D721Med (cell line): ENCODE results near the gene TMEM209.
"Not testable (repeated sequence)": the region's sequence is repeated elsewhere in the genome, so short reads cannot be mapped to it uniquely, and the experiment has no call there.

ENCODE experiments used
- DNase-seq: peaks from one replicate; pipeline ENCODE4 v3.0.0; 2011; ENCODE audit warnings: low spot score; ENCODE audit not compliant: insufficient read length
- FAIRE-seq: peaks from 2 replicates; lab custom pipeline; 2011; peaks lifted over from hg19 to GRCh38; lab: Jason Lieb, UNC
- TF ChIP-seq, protein P1 (sequence below): IDR thresholded peaks from 2 replicates; pipeline ENCODE4 v1.5.1; 2012; ENCODE audit warnings: mild to moderate bottlenecking, control low read depth; ENCODE audit not compliant: insufficient read depth; ENCODE audit errors: missing control alignments

Gene TMEM209

GRCh38 chr7:130151591-130152492, 53.4 kb downstream of the TMEM209 start:
- TF ChIP-seq, protein P1, sequence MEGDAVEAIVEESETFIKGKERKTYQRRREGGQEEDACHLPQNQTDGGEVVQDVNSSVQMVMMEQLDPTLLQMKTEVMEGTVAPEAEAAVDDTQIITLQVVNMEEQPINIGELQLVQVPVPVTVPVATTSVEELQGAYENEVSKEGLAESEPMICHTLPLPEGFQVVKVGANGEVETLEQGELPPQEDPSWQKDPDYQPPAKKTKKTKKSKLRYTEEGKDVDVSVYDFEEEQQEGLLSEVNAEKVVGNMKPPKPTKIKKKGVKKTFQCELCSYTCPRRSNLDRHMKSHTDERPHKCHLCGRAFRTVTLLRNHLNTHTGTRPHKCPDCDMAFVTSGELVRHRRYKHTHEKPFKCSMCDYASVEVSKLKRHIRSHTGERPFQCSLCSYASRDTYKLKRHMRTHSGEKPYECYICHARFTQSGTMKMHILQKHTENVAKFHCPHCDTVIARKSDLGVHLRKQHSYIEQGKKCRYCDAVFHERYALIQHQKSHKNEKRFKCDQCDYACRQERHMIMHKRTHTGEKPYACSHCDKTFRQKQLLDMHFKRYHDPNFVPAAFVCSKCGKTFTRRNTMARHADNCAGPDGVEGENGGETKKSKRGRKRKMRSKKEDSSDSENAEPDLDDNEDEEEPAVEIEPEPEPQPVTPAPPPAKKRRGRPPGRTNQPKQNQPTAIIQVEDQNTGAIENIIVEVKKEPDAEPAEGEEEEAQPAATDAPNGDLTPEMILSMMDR: no peak
- FAIRE-seq: no peak
- DNase-seq: no peak

DNA sequence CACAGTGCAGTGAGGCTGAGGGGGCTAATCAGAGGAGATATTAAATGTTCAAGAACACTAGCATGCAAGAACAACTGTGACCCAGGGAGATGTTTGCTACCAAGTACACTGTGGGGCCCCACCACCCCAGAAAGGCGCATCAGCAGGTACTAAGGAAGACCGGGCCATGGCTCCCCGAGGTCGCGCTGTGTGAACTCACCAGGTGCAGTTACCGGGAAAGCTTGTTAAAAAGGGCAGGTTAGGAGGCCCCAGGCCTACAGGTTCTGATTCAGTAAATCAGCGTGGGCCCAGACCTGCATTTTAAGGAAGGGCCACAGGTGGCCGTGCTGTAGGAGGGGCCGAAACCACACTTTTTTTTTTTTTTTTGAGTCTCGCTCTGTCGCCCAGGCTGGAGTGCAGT, 54.6 kb downstream of the TMEM209 start:
- TF ChIP-seq, protein P1: no peak
- no peak for FAIRE-seq
- DNase-seq: no peak

DNA sequence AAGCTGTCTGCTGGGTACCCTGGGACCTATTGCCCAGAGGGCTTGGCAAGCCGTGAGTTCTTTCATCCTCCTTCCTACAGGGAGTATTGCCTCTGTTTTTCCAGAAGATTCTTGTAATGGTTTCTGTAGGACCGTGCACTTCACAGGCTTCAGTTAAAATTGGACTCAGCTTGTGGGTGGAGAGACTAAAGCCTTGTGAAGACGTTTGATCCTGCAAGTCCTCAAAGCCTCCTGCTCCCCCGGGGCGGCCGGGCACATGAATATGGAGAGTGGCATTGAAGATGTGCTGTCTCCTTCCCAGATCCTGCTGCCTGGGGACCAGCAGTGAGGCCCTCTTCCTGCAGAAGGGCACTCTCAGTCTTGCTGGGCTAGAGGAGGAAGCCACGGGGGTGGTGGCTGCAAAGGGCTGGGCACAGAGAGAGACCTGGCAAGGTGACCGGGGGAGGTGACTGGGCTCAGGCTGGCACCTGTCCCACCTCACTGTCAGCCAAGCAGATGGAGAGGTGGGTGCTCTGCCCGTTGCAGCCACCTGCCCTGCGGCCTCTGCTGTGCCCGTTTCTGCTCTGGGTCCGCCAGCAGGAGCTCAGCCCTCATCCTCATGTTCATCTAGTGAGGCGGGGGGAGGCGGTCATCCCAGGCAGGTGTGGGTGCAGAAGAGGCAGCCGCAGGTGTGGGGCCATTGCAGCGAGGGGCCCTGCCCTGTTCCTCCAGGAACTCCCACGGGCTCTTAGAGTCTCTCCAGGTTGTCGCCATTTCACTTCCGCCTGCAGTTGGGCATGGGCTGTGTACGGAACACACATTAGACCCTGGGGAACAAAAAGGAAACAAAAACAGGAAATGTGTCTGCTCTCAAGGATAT, 55.7 kb downstream of the TMEM209 start:
- TF ChIP-seq, protein P1: no peak
- DNase-seq (no peak), FAIRE-seq (no peak)

DNA sequence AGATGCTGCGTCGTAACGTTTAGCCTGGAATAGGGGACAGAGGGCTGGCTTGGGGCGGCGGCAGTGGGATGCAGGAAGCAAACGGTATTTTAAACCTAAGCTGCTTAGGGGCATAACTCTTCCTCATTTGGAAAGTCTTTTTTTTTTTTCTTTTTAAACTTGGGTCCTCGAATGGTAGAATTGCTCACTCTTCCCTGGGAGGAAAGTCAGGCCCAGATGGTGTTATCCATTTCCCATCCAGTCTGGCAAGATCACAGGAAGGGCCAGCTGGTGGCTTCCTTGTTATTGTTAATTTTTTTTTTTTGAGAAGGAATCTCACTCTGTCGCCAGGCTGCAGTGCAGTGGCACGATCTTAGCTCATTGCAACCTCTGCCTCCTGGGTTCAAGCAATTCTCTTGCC, 56.6 kb downstream of the TMEM209 start:
- FAIRE-seq: no peak
- no peak for DNase-seq
- TF ChIP-seq, protein P1: no peak

DNA sequence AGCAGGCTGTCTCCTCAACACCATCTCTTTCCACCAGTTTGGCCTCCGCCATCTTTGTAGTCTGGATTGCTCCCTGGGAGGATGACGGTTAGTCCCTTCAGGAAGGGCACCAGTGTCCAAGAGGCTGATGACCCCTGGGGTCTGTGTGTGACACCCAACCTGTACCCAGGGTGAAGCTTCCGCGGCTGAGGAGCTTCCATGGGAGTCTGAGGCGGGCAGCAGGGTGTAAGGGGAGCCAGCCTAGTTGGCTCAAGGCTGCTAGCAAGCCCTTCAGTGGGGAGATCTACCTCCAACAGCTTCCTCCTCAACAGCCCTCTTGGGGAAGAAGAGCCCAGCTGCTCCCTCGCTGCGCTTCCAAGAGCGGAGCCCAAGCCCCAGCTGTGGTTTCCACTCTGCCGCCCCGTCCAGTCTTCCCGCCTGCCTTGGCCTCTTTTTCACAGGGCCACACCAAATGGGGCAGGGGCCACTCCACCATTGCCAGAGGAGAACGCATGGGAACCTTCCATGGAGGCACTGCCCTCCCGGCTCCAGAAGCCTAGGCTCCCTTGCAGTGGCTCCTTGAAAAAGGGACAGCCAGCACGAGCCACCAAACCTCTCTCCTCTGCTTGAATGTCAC, 57.4 kb downstream of the TMEM209 start:
- FAIRE-seq (no peak), DNase-seq (no peak)
- TF ChIP-seq, protein P1: no peak

GRCh38 chr7:130146693-130147405, 58.4 kb downstream of the TMEM209 start:
- TF ChIP-seq, protein P1: no peak
- no peak for DNase-seq
- FAIRE-seq: no peak

DNA sequence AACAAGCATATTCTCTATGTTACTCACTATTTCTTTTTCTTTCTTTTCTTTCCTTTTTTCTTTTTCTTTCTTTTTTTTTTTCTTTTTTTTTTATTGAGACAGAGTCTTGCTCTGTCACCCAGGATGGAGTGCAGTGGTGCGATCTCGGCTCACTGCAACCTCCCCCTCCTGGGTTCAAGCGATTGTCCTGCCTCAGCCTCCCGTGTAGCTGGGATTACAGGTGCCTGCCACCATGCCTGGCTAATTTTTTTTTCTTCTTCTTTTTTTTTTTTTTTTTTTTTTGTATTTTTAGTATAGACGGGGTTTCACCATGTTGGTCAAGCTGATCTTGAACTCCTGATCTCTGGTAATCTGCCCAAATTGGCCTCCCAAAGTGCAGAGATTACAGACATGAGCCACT, 59.1 kb downstream of the TMEM209 start:
- DNase-seq, FAIRE-seq: not testable (repeated sequence)
